ENCODE data around the gene CAMK2N1.

DNA sequence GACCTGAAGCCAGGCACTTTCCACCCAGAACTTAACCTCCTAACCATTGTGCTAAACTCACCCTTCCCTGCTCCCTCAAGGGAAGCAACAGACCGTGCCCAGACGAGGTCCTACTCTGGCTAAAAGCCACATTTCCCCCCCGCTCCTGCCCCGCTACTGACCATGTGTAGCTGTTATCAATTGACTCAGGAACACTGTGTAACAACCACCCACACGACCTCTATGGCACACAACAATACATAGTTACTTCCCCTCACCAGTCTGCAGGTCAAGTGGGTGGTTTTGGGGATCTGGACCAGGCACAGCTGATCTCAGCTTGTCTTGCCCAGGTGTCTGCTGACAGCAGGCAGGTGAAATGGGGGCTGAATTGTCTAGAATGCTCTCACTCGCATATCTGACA lies 40.1 kb downstream of the CAMK2N1 start:
- TF ChIP-seq POLR2AphosphoS5 (IDR thresholded peaks at IDR 0.05): no peak
- TF ChIP-seq, protein P1, sequence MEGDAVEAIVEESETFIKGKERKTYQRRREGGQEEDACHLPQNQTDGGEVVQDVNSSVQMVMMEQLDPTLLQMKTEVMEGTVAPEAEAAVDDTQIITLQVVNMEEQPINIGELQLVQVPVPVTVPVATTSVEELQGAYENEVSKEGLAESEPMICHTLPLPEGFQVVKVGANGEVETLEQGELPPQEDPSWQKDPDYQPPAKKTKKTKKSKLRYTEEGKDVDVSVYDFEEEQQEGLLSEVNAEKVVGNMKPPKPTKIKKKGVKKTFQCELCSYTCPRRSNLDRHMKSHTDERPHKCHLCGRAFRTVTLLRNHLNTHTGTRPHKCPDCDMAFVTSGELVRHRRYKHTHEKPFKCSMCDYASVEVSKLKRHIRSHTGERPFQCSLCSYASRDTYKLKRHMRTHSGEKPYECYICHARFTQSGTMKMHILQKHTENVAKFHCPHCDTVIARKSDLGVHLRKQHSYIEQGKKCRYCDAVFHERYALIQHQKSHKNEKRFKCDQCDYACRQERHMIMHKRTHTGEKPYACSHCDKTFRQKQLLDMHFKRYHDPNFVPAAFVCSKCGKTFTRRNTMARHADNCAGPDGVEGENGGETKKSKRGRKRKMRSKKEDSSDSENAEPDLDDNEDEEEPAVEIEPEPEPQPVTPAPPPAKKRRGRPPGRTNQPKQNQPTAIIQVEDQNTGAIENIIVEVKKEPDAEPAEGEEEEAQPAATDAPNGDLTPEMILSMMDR (IDR thresholded peaks at IDR 0.05 in 8 of 11, conservative IDR thresholded peaks at IDR 0.05 in 3 of 11): no peak
- no peak for TF ChIP-seq POLR2A (IDR thresholded peaks at IDR 0.05)
